HG03025 (cell line): ENCODE measurements around the gene DNAH3.

Experiments used
- ATAC-seq: cut with Tn5 transposase; IDR thresholded peaks from one replicate; pipeline ENCODE4 v1.9.1; 2021; ENCODE audit warnings: mild to moderate bottlenecking, moderate library complexity; ENCODE audit not compliant: unreplicated experiment, low FRiP score

The DNAH3 gene

GRCh38 chr16:20897253-20897897 is 253.3 kb downstream of the DNAH3 start:
- no peak for ATAC-seq

GRCh38 chr16:20894388-20894787 is 256.3 kb downstream of the DNAH3 start:
- no peak for ATAC-seq

DNA sequence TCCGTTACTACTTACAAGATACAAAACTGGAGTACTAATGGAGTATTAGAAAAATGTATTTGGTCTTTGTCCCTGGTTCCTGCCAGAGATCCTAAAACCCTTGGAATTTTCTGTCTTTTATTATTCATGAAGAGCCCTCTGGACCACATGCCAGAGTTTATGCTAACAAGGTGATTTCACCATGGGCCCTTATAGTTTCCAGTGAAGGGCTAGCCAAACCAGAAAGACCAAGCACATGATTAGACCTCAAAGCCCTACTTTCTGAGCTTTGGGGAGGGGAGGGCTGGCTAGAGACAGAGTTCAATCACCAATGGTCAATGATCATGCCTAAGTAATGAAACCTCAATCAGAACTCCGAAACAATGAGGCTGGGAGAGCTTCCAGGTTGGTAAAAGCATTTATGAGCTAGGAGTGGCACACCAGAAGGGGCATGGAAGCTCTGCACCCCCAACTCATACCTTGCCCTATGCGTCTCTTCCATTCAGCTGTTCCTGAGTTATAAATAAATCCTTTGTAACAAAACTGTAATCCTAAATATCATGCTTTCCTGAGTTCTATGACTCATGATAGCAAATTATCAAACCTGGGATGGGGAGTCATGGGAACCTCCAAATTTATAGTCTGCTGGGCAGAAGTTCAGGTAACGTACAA is 260.9 kb downstream of the DNAH3 start:
- ATAC-seq: no peak

DNA sequence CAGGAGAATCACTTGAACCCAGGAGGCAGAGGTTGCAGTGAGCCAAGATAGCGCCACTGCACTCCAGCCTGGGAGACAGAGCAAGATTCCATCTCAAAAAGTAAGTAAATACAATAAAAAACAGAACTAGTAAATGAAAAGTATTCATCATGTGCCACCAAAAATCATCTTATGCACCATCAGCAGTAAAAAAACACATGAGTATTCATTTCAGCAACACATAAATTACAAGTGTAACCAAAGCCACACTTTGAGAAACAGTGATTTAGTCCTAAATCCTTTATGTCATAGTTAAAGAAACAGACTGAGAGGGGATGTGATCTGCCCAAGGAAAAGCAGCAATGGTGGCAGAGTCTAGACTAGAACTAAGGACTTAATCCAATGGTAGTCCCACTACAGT is 263.4 kb downstream of the DNAH3 start:
- ATAC-seq: no peak

DNA sequence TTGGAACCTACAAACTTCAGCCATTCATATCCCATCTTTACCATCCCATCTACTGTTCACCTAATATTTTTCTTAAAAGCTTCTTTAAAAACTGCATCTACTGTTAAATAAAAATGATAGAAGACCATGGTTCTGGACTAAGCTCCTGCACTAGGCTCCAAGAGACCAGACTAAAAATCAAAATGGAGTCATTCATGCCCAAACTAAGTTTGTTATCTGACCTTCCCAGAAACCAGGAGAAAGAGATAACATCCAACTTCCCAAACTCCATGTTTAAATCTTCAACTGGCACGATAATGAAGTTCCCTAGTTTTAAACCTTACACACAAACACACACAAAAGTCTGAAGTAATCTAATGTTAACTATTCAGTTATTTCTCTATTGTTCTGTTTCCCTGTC is 264.3 kb downstream of the DNAH3 start:
- no peak for ATAC-seq

DNA sequence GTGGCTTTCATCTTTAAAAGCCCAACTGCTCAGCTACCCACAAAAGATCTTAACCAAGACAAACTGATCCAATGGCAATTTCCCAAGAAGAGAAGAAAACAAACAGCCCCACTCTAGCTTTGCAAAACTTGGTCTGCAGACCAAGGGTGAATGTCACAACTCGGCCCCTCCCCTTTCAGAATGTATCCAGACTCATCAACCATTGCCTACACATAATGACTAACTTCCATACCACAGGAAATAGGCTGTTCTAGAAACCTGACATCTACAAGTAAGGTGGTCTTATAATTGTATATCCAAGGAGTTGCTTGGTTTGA is 266.4 kb downstream of the DNAH3 start:
- no peak for ATAC-seq

DNA sequence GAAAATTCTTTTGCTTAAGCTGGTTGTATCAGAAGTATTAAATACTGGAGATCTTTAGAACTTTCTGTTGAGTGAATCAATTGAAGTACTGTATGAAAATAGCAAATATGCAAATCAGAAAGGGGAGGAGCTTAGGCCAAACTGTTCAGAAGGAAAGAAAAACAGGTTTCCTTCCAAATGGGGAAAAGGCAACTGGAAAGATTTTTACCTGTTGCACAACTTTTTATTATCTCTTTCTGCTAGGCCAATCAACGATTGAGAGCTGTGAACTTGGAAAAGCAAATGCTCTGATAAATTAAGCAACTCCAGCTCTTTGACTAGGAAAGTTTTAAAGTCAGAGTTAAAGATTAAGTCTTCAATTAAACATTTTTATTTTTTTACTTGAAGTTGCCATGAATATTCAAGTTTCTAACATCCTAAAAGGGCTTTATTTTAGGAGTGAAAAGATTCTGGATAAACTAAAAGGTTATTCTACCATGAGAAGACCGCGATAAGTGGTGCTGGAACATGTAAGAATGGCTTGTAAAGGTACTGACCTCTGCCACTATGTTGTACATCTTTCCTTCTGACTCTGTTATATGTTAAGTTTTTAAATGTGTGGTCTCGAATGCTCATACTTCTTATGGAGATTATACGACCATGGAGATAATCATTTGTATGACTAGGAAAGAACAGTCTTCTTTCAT is 266.9 kb downstream of the DNAH3 start:
- no peak for ATAC-seq
